ENCODE results near the gene HINFP.
"Not testable (repeated sequence)": the region's sequence is repeated elsewhere in the genome, so short reads cannot be mapped to it uniquely, and the experiment has no call there.

Gene HINFP

GRCh38 chr11:119120639-119121007 is 757 bp upstream of the HINFP start:
- H3K4me1 Mint-ChIP-seq, result peaks cover 29% of the 10 kb centered on the region
- H3K4me3 Mint-ChIP-seq, result peak overlapping the region; percentile 87
- ATAC-seq, result no peak
- H3K36me3 Mint-ChIP-seq, result peaks cover 25% of the 10 kb centered on the region
- no peaks in the 10 kb centered on the region for H3K27me3 Mint-ChIP-seq
- H3K27ac Mint-ChIP-seq, result peak overlapping the region; percentile 91
- H3K9me3 Mint-ChIP-seq, result no peaks in the 10 kb centered on the region

DNA sequence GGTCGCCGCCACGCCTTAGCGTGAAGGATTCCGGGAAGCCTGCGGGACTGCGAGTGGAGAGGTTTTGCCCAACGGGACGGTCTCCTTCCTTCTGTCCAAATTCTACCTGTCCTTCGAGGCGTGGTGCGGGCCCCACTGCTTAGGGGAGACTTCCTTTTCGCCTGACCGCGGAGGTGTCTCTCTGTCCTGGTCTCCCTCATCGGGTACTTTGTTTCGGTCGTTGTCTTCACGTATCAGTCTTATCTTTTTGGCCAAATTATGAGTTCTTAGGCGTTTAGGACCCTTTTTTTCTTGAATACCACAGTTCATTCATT is 388 bp downstream of the HINFP start:
- H3K9me3 Mint-ChIP-seq, result no peaks in the 10 kb centered on the region
- H3K4me3 Mint-ChIP-seq, result peak overlapping the region; percentile 87
- H3K27ac Mint-ChIP-seq, result peak overlapping the region; percentile 91
- H3K27me3 Mint-ChIP-seq, result no peaks in the 10 kb centered on the region
- H3K36me3 Mint-ChIP-seq, result peaks cover 17% of the 10 kb centered on the region
- peaks cover 31% of the 10 kb centered on the region for H3K4me1 Mint-ChIP-seq
- peak; percentile 3 for ATAC-seq

DNA sequence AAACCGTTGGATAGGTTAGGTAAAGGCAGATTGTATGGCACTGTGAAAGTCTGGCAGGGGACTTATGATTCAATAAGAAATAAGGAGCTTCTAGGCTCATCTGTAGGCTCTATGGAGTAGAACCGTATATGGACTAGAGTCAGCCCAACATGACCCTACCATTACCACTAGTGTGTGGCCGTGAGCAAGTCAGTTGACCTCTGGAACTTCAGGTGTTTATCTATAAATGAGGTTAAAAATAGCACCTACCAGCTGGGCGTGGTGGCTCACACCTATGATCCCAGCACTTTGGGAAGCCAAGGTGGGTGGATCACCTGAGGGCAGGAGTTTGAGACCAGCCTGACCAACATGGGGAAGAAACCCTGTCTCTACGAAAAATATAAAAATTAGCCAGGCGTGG is 4.4 kb downstream of the HINFP start:
- Mint-ChIP-seq H3K27me3 (no peaks in the 10 kb centered on the region), H3K36me3 (peaks cover 30% of the 10 kb centered on the region), H3K4me1 (peaks cover 31% of the 10 kb centered on the region), H3K4me3 (no peak overlapping the region), H3K9me3 (no peaks in the 10 kb centered on the region), H3K27ac (no peak overlapping the region)
- no peak for ATAC-seq

DNA sequence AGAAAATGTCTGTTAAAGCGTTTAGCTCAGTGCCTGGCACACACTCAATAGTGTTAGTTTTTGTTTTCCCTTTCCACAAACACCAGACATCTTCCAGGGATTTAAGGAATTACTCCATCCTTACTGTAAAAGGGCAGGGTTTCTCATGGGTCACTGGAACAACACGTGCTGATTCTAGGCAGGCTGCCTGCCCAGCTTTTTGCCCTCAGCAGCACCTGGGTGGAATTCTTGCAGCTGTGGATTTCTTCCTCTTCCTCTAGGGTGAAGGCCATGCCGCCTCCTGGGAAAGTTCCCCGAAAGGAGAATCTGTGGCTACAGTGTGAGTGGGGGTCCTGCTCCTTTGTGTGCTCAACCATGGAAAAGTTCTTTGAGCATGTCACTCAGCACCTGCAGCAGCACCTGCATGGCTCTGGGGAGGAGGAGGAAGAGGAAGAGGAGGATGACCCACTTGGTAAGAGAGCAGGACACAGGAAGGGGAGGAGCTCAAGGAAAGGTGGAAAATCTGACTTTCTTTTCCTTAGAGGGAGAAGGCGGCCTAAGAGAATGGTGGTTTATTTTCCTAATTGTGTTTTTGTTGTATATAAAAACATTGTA is 5.4 kb downstream of the HINFP start:
- Mint-ChIP-seq H3K4me3 (no peak overlapping the region), H3K36me3 (peaks cover 39% of the 10 kb centered on the region), H3K27me3 (no peaks in the 10 kb centered on the region)

DNA sequence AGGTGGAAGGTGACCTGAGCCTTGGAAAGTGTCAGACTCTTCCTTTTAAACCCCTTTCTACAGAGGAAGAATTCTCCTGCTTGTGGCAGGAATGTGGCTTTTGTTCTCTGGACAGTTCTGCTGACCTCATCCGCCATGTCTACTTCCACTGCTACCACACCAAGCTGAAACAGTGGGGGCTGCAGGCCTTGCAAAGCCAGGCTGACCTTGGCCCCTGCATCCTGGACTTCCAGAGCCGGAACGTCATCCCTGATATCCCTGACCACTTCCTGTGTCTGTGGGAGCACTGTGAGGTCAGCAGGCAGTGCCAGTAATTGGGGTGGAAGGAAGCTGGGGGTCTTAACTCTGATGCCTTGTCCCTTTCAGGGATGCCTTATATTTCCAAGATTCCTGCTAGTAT is 9.3 kb downstream of the HINFP start:
- Mint-ChIP-seq H3K4me3 (no peak overlapping the region), H3K9me3 (no peaks in the 10 kb centered on the region), H3K4me1 (peaks cover 11% of the 10 kb centered on the region), H3K27ac (no peak overlapping the region), H3K36me3 (peaks cover 54% of the 10 kb centered on the region), H3K27me3 (no peaks in the 10 kb centered on the region)
- ATAC-seq, result no peak

More for the DNA sequence above, 5.4 kb downstream of the HINFP start:
- no peak for ATAC-seq
- Mint-ChIP-seq H3K27ac (no peak overlapping the region), H3K9me3 (no peaks in the 10 kb centered on the region), H3K4me1 (peaks cover 28% of the 10 kb centered on the region)

GRCh38 chr11:119134389-119134978 is 13.1 kb downstream of the HINFP start:
- Mint-ChIP-seq H3K27me3 (peaks cover 14% of the 10 kb centered on the region), H3K9me3 (no peaks in the 10 kb centered on the region), H3K27ac (no peak overlapping the region), H3K36me3 (peaks cover 49% of the 10 kb centered on the region), H3K4me1 (peaks cover 4% of the 10 kb centered on the region), H3K4me3 (no peak overlapping the region)
- no peak for ATAC-seq

- H3K4me1 Mint-ChIP-seq, ATAC-seq, H3K9me3 Mint-ChIP-seq, H3K27ac Mint-ChIP-seq, H3K4me3 Mint-ChIP-seq, H3K36me3 Mint-ChIP-seq: not testable (repeated sequence)
- peaks cover 31% of the 10 kb centered on the region for H3K27me3 Mint-ChIP-seq
Observed at GRCh38 chr11:119139276-119139675, 17.9 kb downstream of the HINFP start.

DNA sequence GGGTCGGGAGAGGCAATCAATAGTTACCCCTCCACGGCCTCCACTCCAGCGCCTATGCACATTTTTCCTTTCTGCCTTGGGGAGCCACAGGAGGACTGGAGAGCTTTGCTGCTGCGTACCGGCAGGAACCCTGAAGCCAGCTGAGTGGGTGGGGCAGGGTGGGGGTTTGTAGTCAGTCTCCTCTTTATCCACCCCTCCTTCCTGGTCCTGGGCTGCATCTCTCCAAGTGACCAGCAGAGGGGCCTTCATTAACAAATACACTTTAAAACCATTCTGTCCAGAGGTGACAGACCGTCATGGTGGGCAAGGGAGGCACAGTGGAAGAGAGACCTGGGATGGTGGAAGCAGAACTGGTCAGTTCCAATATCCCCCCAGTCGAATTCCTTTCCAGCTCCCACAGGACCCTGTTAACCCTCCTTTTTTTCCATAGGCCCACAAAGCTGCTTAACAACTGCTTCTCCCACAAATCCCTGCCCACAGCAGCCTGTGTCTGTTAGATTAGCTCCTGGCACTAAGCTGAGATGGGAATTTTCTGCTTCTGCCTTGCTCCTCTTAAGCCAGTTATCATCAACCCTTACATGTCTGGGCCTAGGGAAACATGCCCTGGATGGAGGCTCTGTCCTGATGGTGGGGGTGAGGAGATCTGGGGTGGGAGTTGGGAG is 23.6 kb downstream of the HINFP start:
- Mint-ChIP-seq H3K36me3 (no peaks in the 10 kb centered on the region), H3K9me3 (no peaks in the 10 kb centered on the region), H3K4me1 (peaks cover 21% of the 10 kb centered on the region), H3K27ac (no peak overlapping the region), H3K4me3 (no peak overlapping the region), H3K27me3 (peaks cover 62% of the 10 kb centered on the region)
- ATAC-seq, result peak; percentile 62

- Mint-ChIP-seq H3K27me3 (peaks cover 65% of the 10 kb centered on the region), H3K27ac (no peak overlapping the region), H3K9me3 (no peaks in the 10 kb centered on the region), H3K4me1 (peaks cover 21% of the 10 kb centered on the region), H3K36me3 (no peaks in the 10 kb centered on the region), H3K4me3 (no peak overlapping the region)
- no peak for ATAC-seq
Observed at GRCh38 chr11:119145551-119145950, 24.2 kb downstream of the HINFP start.

- Mint-ChIP-seq H3K4me3 (peak overlapping the region; percentile 4), H3K27ac (no peak overlapping the region), H3K9me3 (no peaks in the 10 kb centered on the region), H3K4me1 (peaks cover 21% of the 10 kb centered on the region), H3K27me3 (peaks cover 81% of the 10 kb centered on the region), H3K36me3 (no peaks in the 10 kb centered on the region)
- ATAC-seq, result no peak
Observed at GRCh38 chr11:119147604-119148333, 26.4 kb downstream of the HINFP start.

GRCh38 chr11:119148720-119149017 is 27.3 kb downstream of the HINFP start:
- H3K27ac Mint-ChIP-seq, result no peak overlapping the region
- no peaks in the 10 kb centered on the region for H3K9me3 Mint-ChIP-seq
- H3K4me1 Mint-ChIP-seq, result peaks cover 21% of the 10 kb centered on the region
- peak overlapping the region; percentile 58 for H3K4me3 Mint-ChIP-seq
- H3K36me3 Mint-ChIP-seq, result no peaks in the 10 kb centered on the region
- peaks cover 86% of the 10 kb centered on the region for H3K27me3 Mint-ChIP-seq
- ATAC-seq, result no peak

DNA sequence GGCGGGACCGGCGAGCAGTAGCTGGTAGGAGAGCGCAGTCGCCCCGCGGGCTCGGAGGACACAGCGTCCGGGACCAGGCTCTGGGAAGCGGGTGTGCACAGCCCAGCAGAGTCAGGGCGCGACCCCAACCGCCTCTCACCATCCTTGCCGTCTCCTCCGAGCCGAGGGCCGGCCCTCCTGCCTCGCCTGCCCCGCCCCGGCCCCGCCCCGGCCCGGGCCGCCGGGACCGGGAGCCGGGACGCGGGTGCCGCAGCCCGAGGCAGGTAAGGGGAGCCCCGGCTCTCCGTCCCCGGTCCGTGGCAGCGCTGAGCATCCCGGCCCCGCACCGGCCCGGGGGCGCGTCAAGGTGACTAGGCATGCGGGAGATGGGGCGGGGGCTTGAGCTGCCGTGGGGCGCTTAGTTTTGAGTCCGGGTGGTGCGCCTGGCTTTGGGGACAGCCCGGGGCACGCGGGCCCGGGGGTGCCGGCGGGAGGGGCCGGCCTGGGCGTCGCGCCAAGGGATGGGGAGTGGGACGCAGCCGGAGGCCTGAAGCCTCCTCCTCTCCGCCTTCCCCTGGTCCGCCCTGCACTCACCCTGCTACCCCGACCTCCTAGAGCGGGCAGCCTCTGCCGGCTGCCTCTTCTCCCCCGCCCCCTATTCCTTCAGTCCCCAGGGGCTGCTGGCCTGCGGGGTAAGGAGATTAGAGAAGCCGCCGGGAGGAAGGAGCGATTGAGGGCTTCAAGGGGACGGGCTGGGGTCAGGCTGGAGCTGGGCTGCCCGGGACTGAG is 27.8 kb downstream of the HINFP start, which contains the start of gene ABCG4:
ABCG4 (plus strand) TSS at position 35 of the 768 bp plus-strand sequence. CDS start 914 bp downstream, outside the sequence.
- Mint-ChIP-seq H3K27ac (no peak within 1 kb of the TSS), H3K9me3 (no peaks in the 10 kb centered on the region), H3K36me3 (no peaks in the 10 kb centered on the region), H3K4me1 (peaks cover 21% of the 10 kb centered on the region), H3K27me3 (peaks cover 87% of the 10 kb centered on the region), H3K4me3 (peak within 1 kb of the TSS; percentile 58)
- ATAC-seq, result peak; percentile 56

DNA sequence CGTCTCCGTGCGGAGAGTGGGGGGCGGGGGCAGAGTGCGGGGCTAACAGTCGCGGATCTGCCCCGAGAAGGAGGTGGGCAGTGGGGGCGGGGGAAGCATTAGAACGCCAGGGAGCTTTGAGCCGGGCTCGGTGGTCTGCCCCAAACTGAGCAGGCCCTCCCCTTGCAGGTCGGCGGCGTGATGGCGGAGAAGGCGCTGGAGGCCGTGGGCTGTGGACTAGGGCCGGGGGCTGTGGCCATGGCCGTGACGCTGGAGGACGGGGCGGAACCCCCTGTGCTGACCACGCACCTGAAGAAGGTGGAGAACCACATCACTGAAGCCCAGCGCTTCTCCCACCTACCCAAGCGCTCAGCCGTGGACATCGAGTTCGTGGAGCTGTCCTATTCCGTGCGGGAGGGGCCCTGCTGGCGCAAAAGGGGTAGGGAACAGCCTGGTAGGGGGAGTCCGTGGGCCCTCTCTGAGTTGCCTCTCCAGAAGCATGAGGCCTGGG is 28.5 kb downstream of the HINFP start:
- Mint-ChIP-seq H3K27me3 (peaks cover 92% of the 10 kb centered on the region), H3K4me3 (peak overlapping the region; percentile 57)

DNA sequence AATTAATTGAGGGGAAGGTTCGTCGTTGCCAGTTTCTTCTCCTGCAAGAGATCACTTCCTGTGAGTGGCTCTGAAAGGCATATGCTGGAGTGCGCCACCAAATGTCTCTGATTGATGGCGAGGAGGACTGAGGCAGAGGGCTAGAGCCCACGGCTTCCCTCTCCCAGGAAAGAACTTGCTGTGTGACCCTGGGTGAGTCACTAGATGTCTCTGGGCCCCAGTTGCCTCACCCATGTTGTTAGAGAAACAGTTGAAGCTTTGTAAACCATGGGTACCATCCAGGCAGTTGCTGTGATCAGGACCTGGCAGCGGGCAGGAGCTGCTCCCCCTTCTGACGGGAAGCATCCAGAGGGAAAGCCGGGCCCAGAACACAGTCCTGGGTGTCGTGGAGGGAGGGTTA is 30.7 kb downstream of the HINFP start:
- ATAC-seq, result no peak
- peaks cover 28% of the 10 kb centered on the region for H3K4me1 Mint-ChIP-seq
- H3K27ac Mint-ChIP-seq, result no peak overlapping the region
- H3K9me3 Mint-ChIP-seq, result no peaks in the 10 kb centered on the region
- H3K36me3 Mint-ChIP-seq, result no peaks in the 10 kb centered on the region
- peaks cover 95% of the 10 kb centered on the region for H3K27me3 Mint-ChIP-seq
- no peak overlapping the region for H3K4me3 Mint-ChIP-seq

More for the DNA sequence above, 28.5 kb downstream of the HINFP start:
- Mint-ChIP-seq H3K27ac (no peak overlapping the region), H3K4me1 (peaks cover 21% of the 10 kb centered on the region), H3K9me3 (no peaks in the 10 kb centered on the region), H3K36me3 (no peaks in the 10 kb centered on the region)
- no peak for ATAC-seq

GRCh38 chr11:119152604-119153003 is 31.2 kb downstream of the HINFP start:
- peaks cover 90% of the 10 kb centered on the region for H3K27me3 Mint-ChIP-seq

More at GRCh38 chr11:119152604-119153003, 31.2 kb downstream of the HINFP start:
- Mint-ChIP-seq H3K27ac (no peak overlapping the region), H3K36me3 (no peaks in the 10 kb centered on the region), H3K4me1 (peaks cover 26% of the 10 kb centered on the region), H3K4me3 (no peak overlapping the region), H3K9me3 (no peaks in the 10 kb centered on the region)
- no peak for ATAC-seq
